Left lobe of liver (tissue), 2 donors: Measurements from ENCODE around the gene APCDD1L. TPM values are rescaled to one million over a fixed set of nuclear protein-coding genes. Genes with fewer than 3 reads are reported as not detected.

Experiments
- ATAC-seq: fragments of 200-7000 bp; cut with Tn5 transposase; one replicate; pipeline ENCODE4 v1.9.1; 2020; ENCODE audit warnings: mild to moderate bottlenecking, moderate library complexity
- DNase-seq: peaks from one replicate; pipeline ENCODE4 v3.0.0-alpha.2; 2020; ENCODE audit warnings: low spot score
- total RNA-seq: library from RNA; stranded (reverse); gene quantifications from one replicate; pipeline ENCODE4 v1.2.1, GENCODE V29; 2021
- donor health status: DM: no; HTN: no; CAD: no; lungs with moderate emphysema.
- donor health status: DM: no; HTN: yes; CAD: no.

The APCDD1L gene
- 0.13 TPM for total RNA-seq

DNA sequence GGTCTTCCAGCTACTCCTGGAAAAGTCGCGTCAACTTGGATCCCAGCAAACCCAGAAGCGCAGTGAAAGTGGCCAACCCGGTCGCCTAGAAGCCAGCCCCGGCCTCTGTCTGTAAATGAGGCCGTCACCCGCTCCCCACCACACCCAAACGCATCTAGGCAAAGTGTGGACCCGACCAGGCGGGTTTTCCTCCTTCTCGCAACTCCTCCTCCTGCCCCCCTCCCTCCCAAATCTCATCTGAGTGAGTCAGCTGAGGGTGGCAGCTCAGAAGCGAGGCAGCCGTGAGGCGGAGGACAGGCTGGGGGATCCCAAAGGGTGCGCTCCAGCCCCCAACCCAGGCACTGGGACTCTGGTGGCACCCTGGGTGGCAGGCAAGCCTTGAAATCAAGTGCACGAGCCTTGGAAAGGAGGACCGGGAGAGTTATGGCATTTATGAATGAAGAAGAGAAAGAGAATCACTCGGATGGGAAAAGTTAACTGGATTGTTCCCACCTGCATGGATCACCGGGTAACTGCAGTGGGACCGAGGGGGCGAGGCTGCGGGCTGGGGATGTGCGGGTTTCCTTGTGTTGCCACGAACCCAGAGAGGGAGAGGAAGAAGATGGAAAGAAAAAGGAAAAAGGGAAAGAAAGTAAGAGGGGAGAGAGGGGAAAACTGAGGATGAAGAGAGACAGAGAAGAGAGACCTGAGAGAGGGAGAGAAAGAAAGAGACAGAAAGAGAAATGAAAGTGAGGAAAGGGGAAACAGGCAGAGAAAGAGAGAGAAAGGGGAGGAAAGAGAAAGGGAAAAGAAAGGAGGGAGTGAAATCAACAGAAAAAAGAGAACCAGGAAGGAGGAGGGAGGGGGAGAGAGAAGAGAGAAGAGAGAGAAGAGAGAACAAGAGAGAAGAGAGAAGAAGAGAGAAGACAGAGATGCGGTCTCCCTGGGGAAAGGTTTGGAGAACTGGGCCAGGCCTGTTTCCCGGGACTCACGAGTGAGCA, at the start of gene APCDD1L:
Gene APCDD1L (minus strand): TSS at position 167 of the 980 bp plus-strand sequence. CDS start 692 bp downstream, outside the sequence.
- DNase-seq = no peak
- no peak for ATAC-seq

DNA sequence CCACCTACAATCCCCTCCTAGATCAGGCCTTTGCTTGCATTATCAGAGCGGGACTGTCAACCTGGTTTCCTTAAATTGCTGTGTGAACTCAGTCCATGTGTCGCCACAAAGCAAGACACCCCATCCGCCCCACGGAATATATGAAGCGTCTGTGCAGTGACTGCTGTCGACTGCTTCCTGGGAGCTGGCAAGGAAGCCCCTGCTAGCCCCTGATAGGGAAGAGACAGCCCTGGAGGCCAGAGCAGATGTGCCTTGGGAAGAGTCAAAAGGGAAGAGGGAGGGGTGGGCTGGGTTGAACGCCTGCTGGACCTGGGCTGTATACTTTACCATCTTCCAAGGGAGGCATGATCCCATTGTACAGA, 44.1 kb upstream of the APCDD1L start:
- ATAC-seq = no peak
- DNase-seq = no peak

DNA sequence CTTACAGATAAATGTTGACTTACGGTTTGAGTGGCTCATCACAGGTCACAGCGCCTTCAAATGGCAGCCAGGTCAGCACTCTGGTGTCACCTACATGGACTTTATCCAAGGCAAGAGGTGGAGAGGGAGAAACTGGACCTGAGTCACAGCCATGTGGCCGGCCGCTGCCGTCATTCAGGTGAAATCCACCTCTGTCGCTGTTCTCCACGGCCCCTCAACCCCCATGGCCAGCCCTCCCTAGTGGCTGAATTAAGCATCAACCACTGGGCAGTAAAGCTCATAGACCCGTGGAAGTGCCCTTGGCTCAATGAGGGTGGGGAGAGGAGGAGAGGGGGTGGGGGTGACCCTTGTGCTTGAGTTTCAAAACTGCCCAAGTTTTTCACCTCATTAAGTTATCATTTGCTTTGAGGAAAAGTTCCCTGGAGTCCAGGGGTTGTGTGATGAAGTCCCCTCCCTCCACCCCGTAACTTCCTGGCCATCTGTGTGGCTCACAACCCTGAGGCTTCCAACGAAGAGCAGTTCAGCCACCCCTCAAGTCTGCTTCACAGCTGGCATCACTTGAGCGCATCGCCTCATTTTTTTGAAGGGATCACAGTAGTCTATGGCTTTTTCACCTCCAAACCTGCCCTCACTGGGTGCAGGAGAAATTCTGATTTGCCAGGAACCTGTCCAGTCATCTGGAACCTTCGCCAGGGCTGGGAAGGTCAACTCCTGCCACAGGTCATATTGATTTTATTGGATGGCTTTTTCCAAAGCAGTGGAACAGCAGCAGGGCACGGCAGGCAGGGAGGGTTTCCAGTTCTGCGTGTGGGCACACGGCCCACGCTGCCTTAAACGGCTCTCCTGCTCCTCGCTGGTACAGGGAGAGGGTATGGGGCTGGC, 43.5 kb upstream of the APCDD1L start:
- peak; percentile 17 for ATAC-seq

DNA sequence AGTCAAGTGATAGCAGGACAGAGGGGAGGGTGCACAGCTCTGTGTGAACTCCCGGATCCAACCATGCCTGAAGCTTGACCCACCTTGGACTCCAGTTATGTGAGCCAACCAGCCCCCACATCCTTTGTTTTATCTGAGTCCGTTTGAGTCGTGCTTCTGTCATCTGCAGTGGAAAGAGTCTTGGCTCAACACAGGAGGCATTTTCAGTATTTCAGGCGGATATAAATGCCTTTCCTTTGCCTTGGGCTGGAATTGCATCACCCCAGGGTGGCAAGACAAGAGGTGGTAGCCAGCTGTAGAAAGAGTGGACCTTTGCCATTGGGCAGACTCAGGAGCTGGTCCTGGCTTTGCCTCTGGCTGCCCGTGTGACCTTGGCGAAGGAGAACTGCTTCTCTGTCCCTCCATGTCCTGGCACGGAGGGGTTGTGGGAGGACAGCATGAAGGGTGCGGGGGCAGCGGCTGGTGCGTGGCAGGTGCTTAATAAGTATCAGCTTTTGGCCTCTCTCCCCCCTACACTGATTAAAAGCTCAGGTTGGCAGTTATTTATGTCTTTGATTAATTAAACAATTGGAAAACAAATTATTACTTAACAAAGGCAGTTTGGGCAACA, 42.6 kb upstream of the APCDD1L start:
- DNase-seq (no peak), ATAC-seq (no peak)

More for the DNA sequence above, 43.5 kb upstream of the APCDD1L start:
- no peak for DNase-seq

DNA sequence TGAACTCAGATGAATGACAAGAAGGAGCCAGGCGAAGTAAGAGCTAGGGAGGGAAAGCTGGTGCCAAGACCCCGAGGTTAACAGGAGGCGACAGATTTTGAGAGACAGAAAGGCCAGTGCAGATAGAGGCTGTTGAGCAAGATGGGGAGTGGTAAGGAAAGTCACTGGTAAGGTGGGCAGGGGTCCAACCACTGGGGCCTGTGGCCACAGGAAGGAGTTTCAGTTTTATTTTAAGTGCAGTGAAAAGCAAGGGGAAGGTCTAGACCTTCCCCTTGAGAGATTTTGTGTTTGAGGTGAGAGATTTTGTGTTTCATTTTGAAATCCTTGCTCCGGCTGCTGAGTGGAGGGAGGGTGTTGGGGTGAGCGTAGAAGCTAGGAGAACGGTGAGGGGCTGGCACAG, 41.8 kb upstream of the APCDD1L start:
- no peak for DNase-seq
- ATAC-seq = no peak

DNA sequence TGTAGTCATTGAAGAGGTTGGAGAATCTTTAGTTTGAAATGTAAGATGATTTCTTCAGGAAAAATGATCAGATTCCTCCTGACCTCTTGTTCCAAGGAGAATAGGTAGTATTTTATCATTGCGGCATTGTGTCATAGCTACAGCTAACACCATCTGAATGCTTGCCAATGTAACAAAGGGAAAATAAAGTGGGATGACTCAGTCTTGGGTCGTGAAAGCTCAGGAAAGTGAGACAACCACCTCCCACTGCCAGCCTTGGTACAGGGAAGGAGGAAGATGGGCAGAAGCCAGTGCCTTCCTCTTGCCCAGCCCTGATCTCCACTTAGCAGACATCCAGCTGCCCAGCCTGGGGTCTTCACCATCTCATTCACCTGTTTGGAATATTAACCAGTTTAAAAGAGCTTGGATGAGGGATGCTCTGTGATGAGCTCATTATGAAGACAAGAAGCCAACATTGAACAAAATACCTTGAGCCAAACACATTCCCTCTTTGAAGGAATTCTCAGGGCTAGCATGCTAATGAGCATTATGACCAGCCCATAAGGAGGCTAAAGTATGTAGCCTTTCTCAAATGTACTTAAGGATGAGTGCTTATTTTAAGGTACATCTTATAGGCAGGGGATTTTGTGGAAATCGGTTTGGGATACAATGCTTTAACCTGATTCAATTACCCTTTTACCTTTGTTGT, 40.0 kb upstream of the APCDD1L start:
- ATAC-seq (no peak), DNase-seq (no peak)

DNA sequence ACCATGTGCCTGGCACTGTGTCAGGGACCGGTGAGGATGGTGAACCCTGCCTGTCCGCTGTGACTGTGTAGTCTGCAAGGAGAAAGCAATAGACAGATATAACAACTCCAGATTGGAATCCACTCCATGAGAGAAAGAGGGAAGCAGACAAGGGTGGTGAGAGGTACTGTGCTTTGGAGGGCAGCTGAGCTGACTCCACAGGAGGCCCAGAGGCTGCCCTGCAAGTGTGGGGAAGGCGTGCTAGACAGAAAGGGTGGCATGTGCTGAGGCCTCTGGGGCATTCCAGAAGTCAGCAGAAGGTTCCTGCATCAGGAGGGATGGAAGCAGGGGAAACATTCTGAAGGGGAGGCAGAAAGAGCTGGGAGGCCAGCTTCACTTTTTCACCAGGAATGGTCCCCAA, 39.3 kb upstream of the APCDD1L start:
- ATAC-seq = no peak

DNA sequence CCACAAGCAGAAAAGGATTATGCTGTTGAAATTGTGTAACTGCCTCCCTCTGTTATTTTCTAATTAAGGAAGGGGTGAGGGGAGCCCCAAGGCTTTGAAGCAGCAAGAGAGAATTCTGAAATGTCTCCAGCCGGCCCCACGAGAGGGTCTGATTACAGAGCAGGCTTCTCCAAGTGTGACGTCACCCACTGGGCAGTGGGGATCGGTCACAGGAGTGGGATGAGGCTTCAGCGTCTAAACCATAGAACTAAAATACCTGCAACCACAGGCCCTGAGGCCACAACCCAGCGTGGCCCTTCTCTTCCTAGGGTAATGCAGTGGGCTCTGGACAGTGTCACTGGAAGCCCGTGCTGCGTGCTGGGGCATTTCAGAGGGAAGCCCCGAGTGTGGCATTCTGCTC, 38.6 kb upstream of the APCDD1L start:
- DNase-seq = peak; percentile 21
- no peak for ATAC-seq

More for the DNA sequence above, 39.3 kb upstream of the APCDD1L start:
- DNase-seq = no peak

DNA sequence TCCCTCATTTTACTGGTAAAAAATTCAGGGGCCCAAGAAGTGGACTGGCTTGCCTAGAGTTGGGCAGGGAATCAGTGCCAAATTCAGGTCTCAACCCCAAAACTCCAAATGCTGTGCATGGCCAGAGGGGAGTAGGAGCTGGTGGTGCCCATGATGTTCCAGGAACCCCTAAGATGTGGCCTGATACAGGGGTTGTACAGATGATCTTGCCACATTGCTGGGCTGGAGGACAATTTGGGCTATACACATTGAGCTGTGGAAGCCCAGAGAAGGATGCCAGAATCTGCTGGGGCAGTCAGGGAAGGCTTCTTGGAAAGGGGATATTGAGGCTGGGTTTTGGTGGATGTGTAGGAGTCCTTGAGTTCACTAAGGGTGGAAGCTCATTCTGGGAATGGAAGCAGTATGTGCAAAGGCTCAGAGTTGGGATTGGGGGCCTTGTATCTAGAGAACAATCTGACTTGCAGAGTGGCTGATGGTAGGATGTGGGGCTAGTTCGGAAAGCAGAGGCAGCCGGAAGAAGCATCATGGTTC, 38.0 kb upstream of the APCDD1L start:
- ATAC-seq (no peak), DNase-seq (peak; percentile 27)

DNA sequence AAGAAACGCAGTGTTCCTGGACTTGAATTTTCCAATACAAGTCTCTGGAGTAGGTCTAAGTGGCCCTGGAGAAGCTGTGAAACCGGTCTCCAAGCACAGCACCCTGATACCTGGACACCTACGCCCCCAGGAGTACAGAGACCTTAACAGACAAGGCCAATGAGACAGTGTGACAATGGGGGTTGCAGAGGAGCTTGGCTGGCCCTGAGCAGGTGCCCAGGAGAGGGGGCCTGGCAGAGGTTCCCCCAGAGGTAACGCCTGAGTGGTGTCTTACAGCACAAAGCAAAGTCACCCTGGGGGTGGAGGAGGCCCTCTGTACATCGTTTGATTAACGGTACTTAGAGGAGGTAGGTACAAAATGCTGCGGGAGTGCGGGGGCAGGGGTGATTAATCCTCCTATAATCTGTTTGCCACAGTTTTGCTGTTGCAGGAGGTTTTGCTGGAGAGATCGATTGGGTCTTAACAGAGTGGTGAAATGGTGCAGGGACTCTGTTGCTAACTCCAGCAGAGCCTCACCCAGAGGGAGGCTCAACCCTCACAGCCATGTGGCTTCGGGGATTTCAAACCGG, 37.3 kb upstream of the APCDD1L start:
- DNase-seq = peak; percentile 22
- no peak for ATAC-seq

DNA sequence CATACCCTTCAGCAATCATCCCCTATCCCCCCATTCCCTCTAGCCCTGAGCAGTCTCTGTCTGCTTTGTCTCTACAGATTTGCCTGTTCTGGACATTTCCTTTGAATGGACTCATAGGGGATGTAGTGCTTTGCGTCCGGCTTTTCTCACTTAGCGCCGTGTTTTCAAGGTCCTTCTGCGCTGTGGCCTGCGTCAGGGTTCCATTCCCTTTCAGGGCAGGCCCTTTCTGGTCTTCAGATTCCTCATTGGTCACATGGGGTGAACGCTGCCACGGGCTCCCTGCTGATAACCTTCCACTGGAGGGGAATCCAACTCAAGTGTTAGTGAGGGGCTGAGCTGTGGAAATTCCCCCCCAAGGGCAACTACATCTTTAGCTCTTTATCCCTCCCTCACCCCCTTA, 36.4 kb upstream of the APCDD1L start:
- ATAC-seq = no peak
- peak; percentile 4 for DNase-seq

DNA sequence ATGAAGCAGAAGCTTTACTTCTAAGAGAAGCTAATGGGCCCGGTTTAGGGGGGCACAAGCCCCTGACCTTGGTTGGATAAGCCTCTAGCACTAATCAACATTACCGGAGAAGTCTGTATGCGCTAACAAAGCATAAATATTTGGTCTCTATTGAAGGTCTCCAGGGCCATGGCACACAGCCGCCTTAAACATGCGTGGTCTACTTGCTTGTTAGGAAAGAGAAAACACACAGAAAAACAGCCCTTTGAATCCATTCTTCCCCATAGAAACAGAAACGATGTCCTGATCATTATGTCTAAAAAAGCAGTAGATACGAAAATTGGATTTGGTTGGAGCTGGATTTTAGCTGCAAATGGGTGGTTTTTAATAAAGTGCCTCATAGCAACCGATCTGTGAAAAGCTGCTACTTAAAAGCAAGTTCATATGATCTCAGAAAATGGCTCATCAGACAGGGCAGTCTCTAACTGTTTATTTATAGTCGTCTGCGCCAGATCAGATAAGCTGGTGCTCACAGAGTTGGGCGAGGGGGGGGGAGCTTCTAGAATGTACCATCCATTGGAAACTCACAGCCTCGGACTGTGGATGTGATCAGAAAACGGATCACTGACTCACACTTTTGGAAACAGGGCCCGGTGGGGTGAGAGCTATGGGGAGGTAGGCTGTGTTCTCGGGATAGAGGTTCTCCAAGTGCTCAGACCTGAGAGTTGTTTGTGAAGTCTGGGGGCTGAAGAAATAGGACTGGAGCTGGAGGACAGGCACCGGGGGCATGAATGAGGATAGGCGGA, 35.3 kb upstream of the APCDD1L start:
- DNase-seq (peak; percentile 21), ATAC-seq (no peak)

DNA sequence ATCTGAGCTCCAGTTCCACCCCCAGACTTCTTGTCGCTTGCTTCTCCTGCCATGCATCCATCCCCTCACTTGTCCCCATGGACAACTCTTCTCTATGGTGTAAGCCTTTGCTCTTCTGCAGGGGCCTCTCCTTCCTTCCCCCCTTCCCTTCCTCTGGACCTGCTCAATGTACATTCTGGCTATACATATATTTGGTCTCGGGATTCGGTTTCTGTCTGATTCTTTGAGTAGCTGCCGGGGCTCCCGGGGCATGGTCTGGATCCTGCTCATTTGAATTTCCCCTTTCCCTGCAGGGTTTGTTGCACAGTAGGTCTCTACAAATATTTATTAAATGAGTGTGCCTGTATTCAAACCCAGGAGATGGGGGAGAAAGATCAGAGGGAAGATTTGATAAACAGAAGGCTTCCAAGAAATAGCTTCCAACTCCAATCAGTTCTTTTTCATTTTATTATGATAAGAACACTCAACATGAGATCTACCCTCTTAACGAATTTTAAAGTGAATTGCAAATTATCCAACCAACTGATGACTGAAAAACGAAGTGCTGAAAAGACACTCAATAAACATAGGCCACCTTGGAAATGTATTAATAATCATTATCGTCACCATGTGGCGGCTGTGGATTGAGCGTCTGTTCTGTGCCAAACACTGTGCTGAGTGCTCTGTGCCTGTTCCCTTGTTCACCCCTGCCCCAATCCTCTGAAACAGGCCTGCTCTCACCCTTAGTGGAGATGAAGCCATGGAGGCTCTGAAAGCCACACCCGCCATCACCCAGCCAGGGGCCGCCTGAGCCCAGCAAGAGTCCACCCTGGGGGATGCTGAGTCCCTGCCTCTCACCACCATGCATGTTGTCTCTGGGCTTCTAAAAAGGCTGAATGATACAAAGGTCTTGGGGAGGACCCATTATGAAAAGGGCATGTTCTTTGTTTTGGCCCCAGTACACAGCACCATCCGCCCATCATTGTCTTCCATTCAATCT, 34.3 kb upstream of the APCDD1L start:
- ATAC-seq (no peak), DNase-seq (peak; percentile 11)

DNA sequence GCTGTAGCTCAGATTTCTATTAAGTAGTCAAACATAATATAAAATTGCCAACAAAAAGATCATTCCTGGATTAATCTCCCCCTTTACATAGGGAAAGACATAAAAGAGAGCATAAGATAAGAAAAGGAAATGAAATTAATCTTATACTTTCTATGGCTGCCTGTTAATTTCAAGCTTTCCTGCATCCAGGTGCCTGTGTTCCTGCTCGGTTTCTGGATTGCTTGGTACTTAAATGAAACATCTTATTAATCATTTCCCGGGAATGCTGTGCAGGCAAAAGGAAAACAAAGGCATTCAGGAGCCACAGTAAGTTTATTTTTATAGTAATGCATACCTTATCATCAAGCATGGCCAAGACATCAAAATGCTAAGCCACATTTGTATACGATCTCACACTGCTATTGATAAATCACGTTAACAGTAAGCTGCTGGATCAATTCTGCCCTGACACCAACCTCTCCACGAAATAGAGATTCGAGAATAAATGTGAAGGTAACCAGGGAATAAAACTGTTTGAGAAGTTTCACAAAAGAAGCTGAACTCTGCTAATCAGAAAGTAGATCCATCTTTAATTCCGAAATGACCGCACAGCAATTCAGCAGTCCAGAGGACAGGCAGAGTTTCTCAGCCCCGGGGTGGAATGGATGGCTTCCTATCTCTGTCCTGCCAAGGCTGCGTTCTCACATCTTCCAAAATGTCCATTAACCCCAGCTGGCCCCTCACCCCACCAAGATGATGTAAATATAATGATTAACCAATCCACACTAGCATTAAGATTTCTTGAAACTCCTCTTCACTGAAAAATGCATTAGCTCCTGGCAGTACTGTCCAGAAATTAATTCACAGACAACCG, 32.6 kb upstream of the APCDD1L start:
- DNase-seq (no peak), ATAC-seq (no peak)

DNA sequence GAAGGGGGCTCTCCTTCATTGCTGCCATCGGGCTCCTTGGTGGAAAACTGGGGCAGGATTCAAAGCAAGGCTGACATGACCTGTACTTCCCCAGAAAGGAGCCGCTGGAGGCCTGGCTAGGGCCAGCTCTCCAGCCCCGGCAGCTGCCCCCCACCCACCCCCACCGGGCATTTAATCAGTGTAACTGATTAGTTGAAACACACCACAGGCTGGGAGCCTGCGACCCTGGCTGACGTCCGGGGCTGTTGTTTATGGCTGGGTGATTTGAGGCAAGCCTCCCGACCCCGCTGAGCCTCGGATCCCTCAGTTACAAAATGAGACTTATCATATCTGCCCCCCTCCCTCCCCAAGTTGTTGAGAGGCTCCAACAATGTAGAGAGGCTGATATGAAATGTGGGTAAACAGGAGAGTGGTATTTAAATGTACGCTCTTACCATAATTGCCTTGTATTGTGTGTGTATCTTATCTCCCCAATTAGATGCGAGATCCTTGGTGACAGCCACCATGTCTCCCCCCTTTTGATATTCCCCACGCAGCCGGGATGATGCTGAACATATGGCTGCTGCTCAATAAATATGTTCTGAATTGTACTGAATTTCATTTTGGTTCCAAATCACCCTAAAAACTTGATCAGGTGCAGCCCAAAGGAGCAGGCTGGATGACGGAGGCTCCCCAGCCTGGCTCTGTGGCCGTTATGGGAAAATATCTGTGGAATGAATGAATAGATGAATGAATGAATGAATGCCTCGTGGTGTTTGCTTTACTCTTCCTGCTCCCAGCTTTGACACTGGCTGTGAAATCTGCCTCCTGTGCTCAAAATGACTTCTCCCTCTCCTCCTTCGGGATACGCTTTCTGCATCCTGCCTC, 31.8 kb upstream of the APCDD1L start:
- no peak for ATAC-seq

DNA sequence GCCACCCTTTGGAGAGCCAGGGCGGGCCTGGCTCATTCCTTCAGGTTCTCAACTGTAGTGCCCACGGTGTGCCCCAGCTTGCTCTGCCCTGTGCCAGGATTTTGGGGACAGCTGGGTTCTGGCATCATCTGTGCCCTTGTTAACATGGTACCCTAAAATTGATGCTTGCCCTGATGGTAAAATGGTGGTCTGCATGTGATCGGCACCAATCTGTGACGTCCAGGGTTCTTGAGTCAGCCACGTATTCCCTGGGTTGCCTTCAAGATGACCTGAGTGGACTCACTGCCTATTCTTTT, 31.2 kb upstream of the APCDD1L start:
- ATAC-seq (no peak), DNase-seq (peak; percentile 18)

More for the DNA sequence above, 31.8 kb upstream of the APCDD1L start:
- peak; percentile 10 for DNase-seq
